GM12878 (cell line): ENCODE measurements around the gene HINFP. TPM values are rescaled to one million over a fixed set of nuclear protein-coding genes. Genes with fewer than 3 reads are reported as not detected.
A peak's percentile ranks its signal among the peaks of the same experiment; 100 is the strongest.

Source experiments
- ATAC-seq: fragments of 200-7000 bp; cut with Tn5 transposase; 3 replicates; pipeline ENCODE4 v1.9.1; 2020; ENCODE audit warnings: mild to moderate bottlenecking, moderate library complexity
- BruUV-seq: library from RNA; stranded (reverse); fragments of 400-500 nt; replicated peaks from 2 replicates; lab custom pipeline; 2021; lab: Mats Ljungman, UMichigan
- CTCF ChIA-PET: fragments of 300-600 bp; sonication (Branson Sonifier 250); formaldehyde crosslinking; extraction: SDS; loops from one replicate; lab custom pipeline; 2021; ENCODE audit warnings: inconsistent platforms; lab: Yijun Ruan, JAX
- POLR2A ChIA-PET: fragments of 350-600 bp; formaldehyde crosslinking; extraction: SDS; loops from one replicate; lab custom pipeline; 2021; ENCODE audit warnings: inconsistent platforms; lab: Charles Lee
- RAD21 ChIA-PET: fragments of 300-600 bp; sonication (Branson Sonifier 250); formaldehyde crosslinking; loops from one replicate; lab custom pipeline; 2023; ENCODE audit warnings: antibody characterized with exemption; ENCODE audit not compliant: unreplicated experiment; lab: Charles Lee
- SMC1A ChIA-PET: fragments of 300-600 bp; sonication (Branson Sonifier 250); formaldehyde crosslinking; loops from one replicate; lab custom pipeline; 2023; ENCODE audit not compliant: unreplicated experiment, uncharacterized antibody; lab: Charles Lee
- DNase-seq: peaks from one replicate; pipeline ENCODE4 v3.0.0-alpha.2; 2011; ENCODE audit warnings: low read depth, low spot score
- FAIRE-seq: peaks from 3 replicates; lab custom pipeline; 2011; peaks lifted over from hg19 to GRCh38; lab: Jason Lieb, UNC
- H2AFZ ChIP-seq: 2 replicates; pipeline ENCODE4 v1.6.0; 2011; ENCODE audit warnings: low read depth, low read length, control low read depth; ENCODE audit not compliant: control insufficient read depth
- H3K27ac ChIP-seq: 2 replicates; pipeline ENCODE4 v1.5.1; 2011; ENCODE audit warnings: control low read depth; ENCODE audit not compliant: control insufficient read depth, insufficient read depth
- H3K27me3 ChIP-seq, 2 experiments: replicated peaks in 1 of 2; 2 replicates each; pipeline versions ENCODE4 v1.6.0 to v1.6.1; 2011; ENCODE audit warnings: low read length in 1 of 2; ENCODE audit not compliant: control insufficient read depth in 2 of 2, insufficient read depth in 2 of 2
- H3K36me3 ChIP-seq, 2 experiments: 2 replicates each; pipeline ENCODE4 v1.5.1; 2011; ENCODE audit warnings: low read length in 1 of 2; ENCODE audit not compliant: control insufficient read depth in 2 of 2, insufficient read depth in 2 of 2
- H3K4me1 ChIP-seq: 2 replicates; pipeline ENCODE4 v1.6.1; 2011; ENCODE audit warnings: mild to moderate bottlenecking, low read length, moderate library complexity, mixed read lengths; ENCODE audit not compliant: control insufficient read depth, insufficient read depth
- H3K4me2 ChIP-seq: 2 replicates; pipeline ENCODE4 v1.6.0; 2011; ENCODE audit warnings: control low read depth; ENCODE audit not compliant: control insufficient read depth, insufficient read depth
- H3K4me3 ChIP-seq: fragments of 200-600 bp; sonication (generic); 2 replicates; pipeline ENCODE4 v1.5.1; 2016
- H3K79me2 ChIP-seq: 2 replicates; pipeline ENCODE4 v1.6.0; 2011; ENCODE audit warnings: low read length; ENCODE audit not compliant: control insufficient read depth, insufficient read depth
- H3K9ac ChIP-seq: 2 replicates; pipeline ENCODE4 v1.8.0; 2011; ENCODE audit warnings: low read length, control low read depth, mixed read lengths; ENCODE audit not compliant: control insufficient read depth, insufficient read depth
- H3K9me3 ChIP-seq: replicated peaks from 3 replicates; pipeline ENCODE4 v1.5.1; 2011; ENCODE audit warnings: mild to moderate bottlenecking, low read length; ENCODE audit not compliant: control insufficient read depth, insufficient read depth
- H4K20me1 ChIP-seq: 2 replicates; pipeline ENCODE4 v1.6.0; 2011; ENCODE audit not compliant: control insufficient read depth, insufficient read depth
- ATF2 ChIP-seq: IDR thresholded peaks from 2 replicates; pipeline ENCODE4 v1.6.1; 2012; ENCODE audit warnings: low read length, inconsistent platforms
- BCL11A ChIP-seq: IDR thresholded peaks from 2 replicates; pipeline ENCODE4 v1.6.1; 2011; ENCODE audit warnings: low read depth, low read length
- CBX5 ChIP-seq: sonication (generic); IDR thresholded peaks from 2 replicates; pipeline ENCODE4 v1.6.1; 2016; ENCODE audit warnings: low read depth, moderate library complexity, mild to moderate bottlenecking, inconsistent platforms
- CHD1 ChIP-seq: IDR thresholded peaks from 2 replicates; pipeline ENCODE4 v1.6.1; 2012; ENCODE audit warnings: low read depth, low read length, improper control_type of control experiment
- ELK1 ChIP-seq: IDR thresholded peaks from 2 replicates; pipeline ENCODE4 v1.6.1; 2012; ENCODE audit warnings: low read depth, low read length, improper control_type of control experiment
- MTA3 ChIP-seq: IDR thresholded peaks from 2 replicates; pipeline ENCODE4 v1.6.1; 2012; ENCODE audit warnings: low read length, inconsistent platforms, borderline replicate concordance
- PBX3 ChIP-seq: IDR thresholded peaks from 2 replicates; pipeline ENCODE4 v1.6.1; 2011; ENCODE audit warnings: mild to moderate bottlenecking, low read depth, low read length, moderate library complexity; ENCODE audit not compliant: insufficient replicate concordance
- POLR2A ChIP-seq: IDR thresholded peaks from 2 replicates; pipeline ENCODE4 v1.6.1; 2011; ENCODE audit warnings: low read depth, mild to moderate bottlenecking, low read length
- POLR2AphosphoS2 ChIP-seq: IDR thresholded peaks from 2 replicates; pipeline ENCODE4 v1.6.1; 2011; ENCODE audit warnings: low read depth, mild to moderate bottlenecking, low read length, improper control_type of control experiment, moderate library complexity
- POLR2AphosphoS5 ChIP-seq: IDR thresholded peaks from 2 replicates; pipeline ENCODE4 v1.6.1; 2011; ENCODE audit warnings: mild to moderate bottlenecking, low read length, inconsistent platforms
- POU2F2 ChIP-seq: IDR thresholded peaks from 3 replicates; pipeline ENCODE4 v1.6.1; 2011; ENCODE audit warnings: low read depth, mild to moderate bottlenecking, low read length, borderline replicate concordance
- TCF7 ChIP-seq: IDR thresholded peaks from 2 replicates; pipeline ENCODE4 v1.6.1; 2014; ENCODE audit warnings: antibody characterized with exemption, borderline replicate concordance
- ZNF217 ChIP-seq: fragments of 450-650 bp; IDR thresholded peaks from 2 replicates; pipeline ENCODE4 v1.6.1; 2017; ENCODE audit warnings: antibody characterized with exemption, mild to moderate bottlenecking
- WGBS: methylation state at CpG from one replicate; pipeline ENCODE4 v1.1.6; 2016; ENCODE audit warnings: low lambda C conversion rate; ENCODE audit not compliant: insufficient replicate concordance, insufficient coverage; ENCODE audit errors: missing lambda C conversion rate; 5-methylcytosine and 5-hydroxymethylcytosine counted together
- in situ Hi-C: fragments of 300-500 bp; cut with MboI; formaldehyde crosslinking; loops from 9 replicates; pipeline ENCODE4 v1.14.3; 2018; ENCODE audit warnings: mixed read lengths
- intact Hi-C: fragments of 100-400 bp; cut with micrococcal nuclease; formaldehyde crosslinking; loops from one replicate; pipeline ENCODE4 v1.14.2; 2022; ENCODE audit not compliant: unreplicated experiment
- polyA plus RNA-seq, 11 experiments: library from polyadenylated mRNA; depleted of rRNA in 4 of 11; unstranded in 6 of 11; stranded (reverse) in 5 of 11; fragments of >200 nt; fragmentation: Nextera tagmentation in 4 of 11; fragmentation: Illumina TruSeq in 1 of 11; extraction: Ambion mirVana in 4 of 11; extraction: Trizol in 1 of 11; gene quantifications; 1 replicate in 1 of 11; 2 replicates in 10 of 11; pipeline versions ENCODE4 v1.2.1 to v1.2.3, GENCODE V29; 2011 to 2016; ENCODE audit warnings: inconsistent platforms in 2 of 11, missing spikeins in 2 of 11, low read depth in 1 of 11
- total RNA-seq, 4 experiments: library from RNA; depleted of rRNA in 3 of 4; stranded (reverse); fragments of >200 nt in 3 of 4; fragmentation: Illumina TruSeq in 1 of 4; extraction: Trizol in 1 of 4; gene quantifications; 2 replicates each; pipeline versions ENCODE4 v1.2.1 to v1.2.3, GENCODE V29; 2013 to 2021

HINFP gene
- total and polyA plus RNA-seq, 10 of the 15 experiments (the other 5 are each of a cell fraction or from before 2014, with no cell fraction given) = 13.1 to 26.3 (median 18.6) TPM

GRCh38 chr11:119092880-119093842 lies 28.2 kb upstream of the HINFP start:
- DNase-seq (no peak), FAIRE-seq (no peak), ATAC-seq (no peak)
- H3K79me2 ChIP-seq = peaks cover 33% of the 10 kb centered on the region
- no peak overlapping the region for H2AFZ ChIP-seq
- CTCF ChIA-PET = interaction anchor here (1.1 to 2.8 kb wide), 4 partner anchors 9 to 230 kb away, joined by 3 to 13 read pairs (median 3); no protein-coding TSS in a partner anchor
- BruUV-seq = no TSS peak
- POLR2A ChIA-PET = interaction anchor here (0.6 to 6.8 kb wide), 7 partner anchors 8 to 423 kb away, joined by 3 to 69 read pairs (median 3); partner anchors contain the start of gene HMBS
- H3K27ac ChIP-seq = peak overlapping the region; percentile 60
- TF ChIP-seq ELK1 (no peak), POLR2A (peak; percentile 69; the same call in 1 of the 2 replicates), ATF2 (0 out of 2 replicates have a peak, but pooled peaks have one; percentile 18), CHD1 (0 out of 2 replicates have a peak, but pooled peaks have one; percentile 49), PBX3 (no peak), POLR2AphosphoS5 (peak; percentile 65; the same call in 1 of the 2 replicates), MTA3 (0 out of 2 replicates have a peak, but pooled peaks have one; percentile 67), TCF7 (no peak), CBX5 (no peak), POLR2AphosphoS2 (0 out of 2 replicates have a peak, but pooled peaks have one; percentile 32), BCL11A (no peak), POU2F2 (0 out of 3 replicates have a peak, but pooled peaks have one; percentile 6), ZNF217 (no peak)
- peaks cover 21% of the 10 kb centered on the region for H3K4me1 ChIP-seq
- no peaks in the 10 kb centered on the region for H3K9me3 ChIP-seq
- H3K36me3 ChIP-seq = peaks cover 14 to 16% of the 10 kb centered on the region in 2 experiments
- RAD21 ChIA-PET = no interaction called here
- SMC1A ChIA-PET = interaction anchor here (1.0 to 1.6 kb wide), 3 partner anchors 25 to 230 kb away, joined by 3 to 4 read pairs (median 4); partner anchors contain the start of gene VPS11
- in situ Hi-C loops (no loop called here), intact Hi-C loops (no loop called here)
- WGBS = 26% methylated on average over 12 of the region's 12 CpGs
- H3K4me2 ChIP-seq = peak overlapping the region; percentile 90
- no peaks in the 10 kb centered on the region for H4K20me1 ChIP-seq
- peak overlapping the region; percentile 83 for H3K4me3 ChIP-seq
- peak overlapping the region; percentile 88 for H3K9ac ChIP-seq
- no peaks in the 10 kb centered on the region for H3K27me3 ChIP-seq
